GM12875 (cell line): ENCODE measurements around the gene TPRX1.
"Not testable (repeated sequence)": the region's sequence is repeated elsewhere in the genome, so short reads cannot be mapped to it uniquely, and the experiment has no call there.

Experiments used
- H3K4me3 ChIP-seq: one replicate; pipeline ENCODE4 v1.5.1; 2011; ENCODE audit warnings: low read depth, low read length, control low read depth
- TF ChIP-seq, protein P1 (sequence below): IDR thresholded peaks from 2 replicates; pipeline ENCODE4 v1.5.1; 2011; ENCODE audit warnings: low read depth, mild to moderate bottlenecking, control low read depth, inconsistent platforms, low read length, moderate library complexity, borderline replicate concordance; ENCODE audit not compliant: insufficient read depth

The TPRX1 gene

DNA sequence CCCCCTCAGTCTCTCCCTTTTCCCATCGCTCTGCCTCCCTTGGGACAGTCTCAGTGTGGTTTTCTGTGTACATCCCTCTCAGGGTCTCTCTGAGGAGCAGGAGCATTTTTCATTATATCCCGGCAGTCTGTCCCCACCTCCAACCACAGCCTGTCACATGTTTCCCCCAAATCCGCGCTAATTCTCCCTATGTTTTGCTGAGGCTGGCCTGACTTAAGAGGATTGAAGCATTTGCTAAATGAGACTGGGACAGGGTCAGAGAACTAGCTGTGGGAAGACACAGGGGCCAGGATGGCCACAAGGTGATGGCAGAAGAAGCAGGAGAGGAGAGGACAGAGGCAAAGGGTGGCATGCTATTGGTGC, 5.5 kb downstream of the TPRX1 start:
- TF ChIP-seq, protein P1, sequence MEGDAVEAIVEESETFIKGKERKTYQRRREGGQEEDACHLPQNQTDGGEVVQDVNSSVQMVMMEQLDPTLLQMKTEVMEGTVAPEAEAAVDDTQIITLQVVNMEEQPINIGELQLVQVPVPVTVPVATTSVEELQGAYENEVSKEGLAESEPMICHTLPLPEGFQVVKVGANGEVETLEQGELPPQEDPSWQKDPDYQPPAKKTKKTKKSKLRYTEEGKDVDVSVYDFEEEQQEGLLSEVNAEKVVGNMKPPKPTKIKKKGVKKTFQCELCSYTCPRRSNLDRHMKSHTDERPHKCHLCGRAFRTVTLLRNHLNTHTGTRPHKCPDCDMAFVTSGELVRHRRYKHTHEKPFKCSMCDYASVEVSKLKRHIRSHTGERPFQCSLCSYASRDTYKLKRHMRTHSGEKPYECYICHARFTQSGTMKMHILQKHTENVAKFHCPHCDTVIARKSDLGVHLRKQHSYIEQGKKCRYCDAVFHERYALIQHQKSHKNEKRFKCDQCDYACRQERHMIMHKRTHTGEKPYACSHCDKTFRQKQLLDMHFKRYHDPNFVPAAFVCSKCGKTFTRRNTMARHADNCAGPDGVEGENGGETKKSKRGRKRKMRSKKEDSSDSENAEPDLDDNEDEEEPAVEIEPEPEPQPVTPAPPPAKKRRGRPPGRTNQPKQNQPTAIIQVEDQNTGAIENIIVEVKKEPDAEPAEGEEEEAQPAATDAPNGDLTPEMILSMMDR, result no peak
- no peak overlapping the region for H3K4me3 ChIP-seq

DNA sequence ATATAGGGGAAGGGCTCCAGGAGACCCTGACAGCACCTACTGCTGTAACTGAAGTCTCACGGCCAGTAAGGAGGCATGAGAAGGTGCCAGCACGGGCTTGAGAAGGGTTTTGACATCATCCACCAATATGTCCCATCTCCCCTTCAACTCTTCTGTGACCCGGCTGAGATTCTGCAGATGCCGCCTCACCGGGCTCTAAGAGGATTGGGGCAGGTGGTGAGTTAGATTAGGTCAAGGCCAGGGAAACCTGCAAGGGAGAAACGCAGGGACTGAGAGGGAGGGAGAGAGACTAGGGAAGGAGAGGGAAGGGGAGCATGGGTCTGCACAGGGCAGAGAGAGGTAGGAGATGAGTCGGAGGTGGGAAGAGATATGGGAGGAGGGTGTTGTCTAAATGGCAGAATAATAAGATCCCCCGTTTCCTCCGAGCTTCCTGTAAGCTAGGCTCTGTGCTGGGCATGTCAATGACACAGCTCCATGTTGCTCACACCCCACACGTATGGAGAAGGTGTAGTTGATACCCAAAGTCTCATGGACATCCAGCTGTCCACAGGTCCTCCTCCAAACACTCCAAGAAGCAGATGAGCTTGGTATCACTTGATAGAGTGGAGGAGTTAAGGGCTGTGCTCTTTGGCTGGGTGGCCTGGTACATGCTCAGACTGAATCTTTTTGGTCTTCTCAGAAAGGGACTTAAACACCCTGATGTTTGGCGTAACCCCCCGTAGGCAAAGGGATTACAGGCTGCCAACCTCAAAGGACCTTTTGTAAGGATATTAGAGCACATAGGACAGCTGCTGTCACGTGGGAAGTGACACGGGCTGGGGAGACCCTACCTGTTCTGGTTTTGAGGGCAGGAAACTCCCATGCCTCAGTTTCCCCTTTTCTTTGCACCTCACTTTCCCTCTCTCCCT, 6.1 kb downstream of the TPRX1 start:
- TF ChIP-seq, protein P1, result no peak
- H3K4me3 ChIP-seq, result no peak overlapping the region

GRCh38 chr19:47796785-47797184, 7.6 kb downstream of the TPRX1 start:
- TF ChIP-seq, protein P1, result no peak
- no peak overlapping the region for H3K4me3 ChIP-seq

GRCh38 chr19:47794526-47794925, 9.8 kb downstream of the TPRX1 start:
- TF ChIP-seq, protein P1, result no peak
- H3K4me3 ChIP-seq, result no peak overlapping the region

GRCh38 chr19:47792616-47793015, 11.7 kb downstream of the TPRX1 start:
- no peak overlapping the region for H3K4me3 ChIP-seq
- TF ChIP-seq, protein P1, result no peak

DNA sequence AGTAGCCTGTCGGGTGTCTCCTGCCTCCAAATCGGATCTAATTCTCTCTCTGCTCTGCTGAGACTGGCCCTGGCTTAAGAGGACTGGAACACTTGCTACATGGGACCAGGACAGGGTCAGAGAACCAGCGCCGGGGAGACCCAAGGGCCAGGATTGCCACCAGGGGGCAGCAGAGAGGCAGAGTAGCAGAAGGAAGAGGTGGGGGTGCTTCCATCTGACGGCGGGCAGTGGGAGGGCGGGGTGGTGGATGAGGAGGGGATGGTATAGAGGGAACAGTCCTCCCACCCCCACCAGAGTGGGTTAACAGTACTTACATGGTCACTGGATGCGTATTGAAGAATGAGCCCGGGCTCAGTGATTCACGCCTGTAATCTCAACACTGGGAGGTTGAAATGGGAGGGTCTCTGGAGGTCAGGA, 13.9 kb downstream of the TPRX1 start:
- TF ChIP-seq, protein P1, result peak; percentile 89

DNA sequence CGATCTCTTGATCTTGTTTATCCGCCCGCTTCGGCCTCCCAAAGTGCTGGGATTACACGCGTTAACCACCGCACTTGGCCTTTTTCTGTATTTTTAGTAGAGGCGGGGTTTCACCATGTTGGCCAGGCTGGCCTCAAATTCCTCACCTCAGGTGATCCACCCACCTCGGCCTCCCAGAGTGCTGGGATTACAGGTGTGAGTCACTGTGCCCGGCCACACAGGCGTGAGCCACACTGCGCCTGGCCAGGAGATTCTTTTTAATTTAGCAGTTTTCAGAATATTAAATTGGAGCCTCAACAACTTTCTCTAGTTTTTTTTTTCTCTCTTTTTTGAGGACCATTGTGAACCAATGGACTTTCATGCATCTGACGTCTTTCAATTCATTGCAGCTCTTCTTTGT, 14.5 kb downstream of the TPRX1 start:
- H3K4me3 ChIP-seq, result not testable (repeated sequence)

More for the DNA sequence above, 13.9 kb downstream of the TPRX1 start:
- no peak overlapping the region for H3K4me3 ChIP-seq

DNA sequence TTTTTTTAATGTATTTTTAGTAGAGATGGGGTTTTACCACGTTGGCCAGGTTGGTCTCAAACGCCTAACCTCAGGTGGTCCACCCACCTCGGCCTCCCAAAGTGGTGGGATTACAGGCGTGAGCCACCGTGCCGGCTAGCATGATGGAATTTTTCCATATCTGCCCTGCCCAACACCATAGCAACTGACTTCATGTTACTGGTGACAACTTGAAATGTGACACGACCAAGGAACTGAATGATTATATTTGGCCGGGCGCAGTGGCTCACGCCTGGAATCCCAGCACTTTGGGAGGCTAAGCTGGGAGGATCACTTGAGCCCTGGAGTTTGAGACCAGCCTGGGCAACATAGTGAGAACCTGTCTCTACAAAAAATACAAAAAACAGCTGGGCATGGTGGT, 17.0 kb downstream of the TPRX1 start:
- not testable (repeated sequence) for H3K4me3 ChIP-seq
